ENCODE measurements around the gene DMBX1. TPM values are rescaled to one million over a fixed set of nuclear protein-coding genes. Genes with fewer than 3 reads are reported as not detected.

Gene DMBX1
- total and polyA plus RNA-seq, 9 of the 15 experiments (the other 6 are each of a cell fraction or from before 2014, with no cell fraction given): 0.25 to 4.3 (median 1.0) TPM

GRCh38 chr1:46520063-46520911, 30.7 kb downstream of the DMBX1 start (continued):
- TF ChIP-seq CBX1 (IDR thresholded peaks at IDR 0.05; ENCODE audit: low read depth) (no peak), TCFL5 (CRISPR knock-in tag; conservative IDR thresholded peaks at IDR 0.05) (no peak), POLR3G (IDR thresholded peaks at IDR 0.05; ENCODE audit: extremely low read depth, insufficient read length, insufficient replicate concordance) (no peak), CBX3 (IDR thresholded peaks at IDR 0.05; ENCODE audit: borderline replicate concordance in 1 of 2, low read length in 2 of 2) (no peak), HDGF (IDR thresholded peaks at IDR 0.05) (peak; percentile 94; the same call in 1 of the 2 replicates), FOSL1 (tag; conservative IDR thresholded peaks at IDR 0.05) (no peak), ZBTB49 (CRISPR knock-in tag; IDR thresholded peaks at IDR 0.05; ENCODE audit: borderline replicate concordance) (no peak), MCM5 (IDR thresholded peaks at IDR 0.05; ENCODE audit: low read depth) (no peak), TCF7L2 (IDR thresholded peaks at IDR 0.05; ENCODE audit: low read depth, low read length) (no peak), PBX2 (CRISPR knock-in tag; IDR thresholded peaks at IDR 0.05; ENCODE audit: low read depth) (no peak), PBX2 (tag; conservative IDR thresholded peaks at IDR 0.05; ENCODE audit: low read depth) (0 out of 2 replicates have a peak, but pooled peaks have one; percentile 12), KAT7 (CRISPR knock-in tag; IDR thresholded peaks at IDR 0.05; ENCODE audit: borderline replicate concordance) (0 out of 2 replicates have a peak, but pooled peaks have one; percentile 41), CHAMP1 (IDR thresholded peaks at IDR 0.05) (no peak), L3MBTL2 (IDR thresholded peaks at IDR 0.05) (peak; percentile 82), HCFC1 (IDR thresholded peaks at IDR 0.05; ENCODE audit: low read depth, low read length) (no peak), BDP1 (IDR thresholded peaks at IDR 0.05; ENCODE audit: insufficient read depth, insufficient read length) (no peak), E2F4 (CRISPR knock-in tag; IDR thresholded peaks at IDR 0.05; ENCODE audit: low read depth) (no peak), MTF1 (CRISPR knock-in tag; IDR thresholded peaks at IDR 0.05; ENCODE audit: borderline replicate concordance) (no peak), PYGO2 (tag; IDR thresholded peaks at IDR 0.05) (no peak), LARP7 (IDR thresholded peaks at IDR 0.05) (peak; percentile 76; the same call in 1 of the 2 replicates)
